ENCODE results near the gene COL9A3.

COL9A3 gene

DNA sequence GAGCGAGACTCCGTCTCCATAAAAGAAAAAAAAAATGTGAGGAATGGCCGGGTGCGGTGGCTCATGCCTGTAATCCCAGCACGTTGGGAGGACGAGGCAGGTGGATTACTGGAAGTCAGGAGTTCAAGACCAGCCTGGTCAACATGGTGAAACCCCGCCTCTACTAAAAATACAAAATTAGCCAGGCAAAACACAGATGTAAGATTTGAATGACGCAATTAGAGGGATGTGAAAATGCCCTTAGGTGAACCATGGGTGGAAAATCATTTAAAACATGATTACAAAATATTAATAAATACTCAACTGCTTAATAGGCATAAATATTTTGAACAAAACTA, 20.9 kb downstream of the COL9A3 start:
- Histone ChIP-seq H4K20me1 (ENCODE audit: insufficient read depth, low read length, poor library complexity, severe bottlenecking) (no peaks in the 10 kb centered on the region), H3K4me3 (ENCODE audit: low read length, poor library complexity, severe bottlenecking) (no peak overlapping the region), H3K9me3 (ENCODE audit: insufficient read depth, low read depth, low read length) (no peaks in the 10 kb centered on the region), H3K4me2 (ENCODE audit: low read depth, low read length, poor library complexity, severe bottlenecking) (no peak overlapping the region), H3K36me3 (ENCODE audit: insufficient read depth, low read length) (no peaks in the 10 kb centered on the region), H3F3A (ENCODE audit: low read depth) (no peaks in the 10 kb centered on the region), H3K9ac (ENCODE audit: low read depth, low read length, poor library complexity, severe bottlenecking) (no peak overlapping the region), H3K4me1 (ENCODE audit: insufficient read depth, low read length, poor library complexity, severe bottlenecking) (no peaks in the 10 kb centered on the region), H3K27me3 (ENCODE audit: insufficient read depth, low read length, poor library complexity, severe bottlenecking) (no peaks in the 10 kb centered on the region), H2AFZ (ENCODE audit: low read length) (no peak overlapping the region), H3K9me2 (replicated peaks; ENCODE audit: low read depth, low read length) (no peaks in the 10 kb centered on the region), H3K79me2 (ENCODE audit: insufficient read depth, low read length) (no peaks in the 10 kb centered on the region)
- TF ChIP-seq EZH2phosphoT487 (IDR thresholded peaks at IDR 0.05; ENCODE audit: borderline replicate concordance): no peak
- TF ChIP-seq CTCF (conservative IDR thresholded peaks at IDR 0.05; ENCODE audit: low read length): no peak

- H2AFZ ChIP-seq (ENCODE audit: low read length): no peak overlapping the region
- no peaks in the 10 kb centered on the region for H3K9me3 ChIP-seq (ENCODE audit: insufficient read depth, low read depth, low read length)
- H3K4me1 ChIP-seq (ENCODE audit: insufficient read depth, low read length, poor library complexity, severe bottlenecking): no peaks in the 10 kb centered on the region
- no peak overlapping the region for H3K4me2 ChIP-seq (ENCODE audit: low read depth, low read length, poor library complexity, severe bottlenecking)
- H3F3A ChIP-seq (ENCODE audit: low read depth): no peaks in the 10 kb centered on the region
- no peak overlapping the region for H3K9ac ChIP-seq (ENCODE audit: low read depth, low read length, poor library complexity, severe bottlenecking)
- H3K36me3 ChIP-seq (ENCODE audit: insufficient read depth, low read length): no peaks in the 10 kb centered on the region
- no peaks in the 10 kb centered on the region for H4K20me1 ChIP-seq (ENCODE audit: insufficient read depth, low read length, poor library complexity, severe bottlenecking)
- H3K9me2 ChIP-seq (replicated peaks; ENCODE audit: low read depth, low read length): no peaks in the 10 kb centered on the region
- no peaks in the 10 kb centered on the region for H3K27me3 ChIP-seq (ENCODE audit: insufficient read depth, low read length, poor library complexity, severe bottlenecking)
- H3K4me3 ChIP-seq (ENCODE audit: low read length, poor library complexity, severe bottlenecking): no peak overlapping the region
- H3K79me2 ChIP-seq (ENCODE audit: insufficient read depth, low read length): no peaks in the 10 kb centered on the region
- no peak for TF ChIP-seq CTCF (conservative IDR thresholded peaks at IDR 0.05; ENCODE audit: low read length)
- no peak for TF ChIP-seq EZH2phosphoT487 (IDR thresholded peaks at IDR 0.05; ENCODE audit: borderline replicate concordance)
Observed at GRCh38 chr20:62838128-62838891, 21.5 kb downstream of the COL9A3 start.

DNA sequence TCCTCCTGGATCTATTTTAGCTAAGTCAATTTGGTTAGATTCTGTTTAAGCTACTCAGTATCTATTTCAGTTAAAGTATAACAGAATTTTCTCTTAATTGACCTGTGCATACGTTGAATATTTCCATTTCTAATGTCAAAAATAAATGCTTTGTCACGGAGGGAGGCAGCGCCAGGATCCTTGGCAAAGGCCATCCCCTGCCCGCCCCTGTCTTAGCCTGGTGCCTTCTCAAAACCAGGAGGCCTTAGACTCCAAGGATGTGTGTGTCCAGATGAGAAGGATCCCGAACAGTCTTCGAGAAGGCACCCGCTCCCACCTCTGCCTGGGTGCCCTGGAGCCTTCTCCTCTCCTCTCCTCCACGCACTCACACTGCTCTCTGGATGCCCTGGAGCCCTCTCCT, 22.4 kb downstream of the COL9A3 start:
- Histone ChIP-seq H3K4me2 (ENCODE audit: low read depth, low read length, poor library complexity, severe bottlenecking) (no peak overlapping the region), H3K36me3 (ENCODE audit: insufficient read depth, low read length) (no peaks in the 10 kb centered on the region), H3K9me3 (ENCODE audit: insufficient read depth, low read depth, low read length) (no peaks in the 10 kb centered on the region), H3K4me1 (ENCODE audit: insufficient read depth, low read length, poor library complexity, severe bottlenecking) (no peaks in the 10 kb centered on the region), H3K9me2 (replicated peaks; ENCODE audit: low read depth, low read length) (no peaks in the 10 kb centered on the region), H4K20me1 (ENCODE audit: insufficient read depth, low read length, poor library complexity, severe bottlenecking) (no peaks in the 10 kb centered on the region), H3K4me3 (ENCODE audit: low read length, poor library complexity, severe bottlenecking) (no peak overlapping the region), H3K79me2 (ENCODE audit: insufficient read depth, low read length) (no peaks in the 10 kb centered on the region), H3K9ac (ENCODE audit: low read depth, low read length, poor library complexity, severe bottlenecking) (no peak overlapping the region), H3F3A (ENCODE audit: low read depth) (no peaks in the 10 kb centered on the region), H2AFZ (ENCODE audit: low read length) (no peak overlapping the region), H3K27me3 (ENCODE audit: insufficient read depth, low read length, poor library complexity, severe bottlenecking) (no peaks in the 10 kb centered on the region)
- TF ChIP-seq EZH2phosphoT487 (IDR thresholded peaks at IDR 0.05; ENCODE audit: borderline replicate concordance) (no peak), CTCF (conservative IDR thresholded peaks at IDR 0.05; ENCODE audit: low read length) (no peak)

Data from Loucy (cell line).